GM23248 (cell line): ENCODE data around the gene SPATA3.

ENCODE experiments used
- EZH2 ChIP-seq: fragments of 200-600 bp; sonication (generic); IDR thresholded peaks from 2 replicates; pipeline ENCODE4 v1.6.1; 2018; ENCODE audit warnings: antibody characterized with exemption, mild to moderate bottlenecking; ENCODE audit not compliant: insufficient read depth, poor library complexity, severe bottlenecking
- EZH2phosphoT487 ChIP-seq: fragments of 200-600 bp; sonication (generic); IDR thresholded peaks from 2 replicates; pipeline ENCODE4 v1.6.1; 2018; ENCODE audit warnings: antibody characterized with exemption, moderate library complexity, mild to moderate bottlenecking, low read depth; ENCODE audit not compliant: insufficient read depth

DNA sequence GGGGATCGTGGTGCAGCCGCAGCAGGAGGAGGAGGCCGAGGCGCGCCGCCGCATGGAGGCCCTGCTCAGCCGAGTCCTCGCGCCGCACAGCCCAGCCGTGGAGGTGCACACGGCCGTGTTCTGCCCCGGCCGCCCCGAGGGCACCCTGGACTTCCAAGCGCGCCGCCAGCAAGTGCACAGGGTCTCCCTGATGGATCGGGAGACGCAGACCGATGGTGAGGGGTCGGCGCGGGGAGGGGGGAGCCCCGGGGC, 5.1 kb upstream of the SPATA3 start:
- TF ChIP-seq EZH2 (no peak), EZH2phosphoT487 (no peak)
